Smooth muscle cell (in vitro differentiated cells): ENCODE data around the gene KCTD8. TPM values are rescaled to one million over a fixed set of nuclear protein-coding genes. Genes with fewer than 3 reads are reported as not detected.

Experiments
- DNase-seq: peaks from one replicate; lab custom pipeline; 2025; ENCODE audit not compliant: unreplicated experiment; lab: John Stamatoyannopoulos, UW
- H2AFZ ChIP-seq: fragments of 200-600 bp; sonication (generic); 2 replicates; pipeline ENCODE4 v1.6.0; 2016; ENCODE audit warnings: antibody characterized with exemption, low read depth, mild to moderate bottlenecking
- H3F3A ChIP-seq: fragments of 200-600 bp; sonication (generic); 2 replicates; pipeline ENCODE4 v1.6.0; 2017; ENCODE audit warnings: antibody characterized with exemption, low read depth
- H3K27ac ChIP-seq: fragments of 200-600 bp; sonication (generic); 2 replicates; pipeline ENCODE4 v1.5.1; 2016; ENCODE audit warnings: low read depth, mild to moderate bottlenecking
- H3K27me3 ChIP-seq: fragments of 200-600 bp; sonication (generic); 2 replicates; pipeline ENCODE4 v1.6.1; 2016; ENCODE audit warnings: low read depth, mild to moderate bottlenecking
- H3K36me3 ChIP-seq: fragments of 200-600 bp; sonication (generic); 2 replicates; pipeline ENCODE4 v1.5.1; 2016; ENCODE audit warnings: low read depth
- H3K4me1 ChIP-seq: fragments of 200-600 bp; sonication (generic); 2 replicates; pipeline ENCODE4 v1.5.1; 2016; ENCODE audit warnings: low read depth
- H3K4me2 ChIP-seq: fragments of 200-600 bp; sonication (generic); 2 replicates; pipeline ENCODE4 v1.6.0; 2016; ENCODE audit warnings: mild to moderate bottlenecking
- H3K4me3 ChIP-seq: fragments of 200-600 bp; sonication (generic); 2 replicates; pipeline ENCODE4 v1.5.1; 2016; ENCODE audit warnings: mild to moderate bottlenecking
- H3K79me2 ChIP-seq: fragments of 200-600 bp; sonication (generic); 2 replicates; pipeline ENCODE4 v1.6.0; 2016; ENCODE audit warnings: low read depth, mild to moderate bottlenecking
- H3K9ac ChIP-seq: fragments of 200-600 bp; sonication (generic); 2 replicates; pipeline ENCODE4 v1.6.0; 2016; ENCODE audit warnings: low read depth
- H3K9me3 ChIP-seq: fragments of 200-600 bp; sonication (generic); replicated peaks from 2 replicates; pipeline ENCODE4 v1.5.1; 2016; ENCODE audit warnings: low read depth
- H4K20me1 ChIP-seq: fragments of 200-600 bp; sonication (generic); 2 replicates; pipeline ENCODE4 v1.6.0; 2016; ENCODE audit warnings: low read depth
- CTCF ChIP-seq: fragments of 200-600 bp; sonication (generic); IDR thresholded peaks from 2 replicates; pipeline ENCODE4 v1.5.1; 2017; ENCODE audit warnings: borderline replicate concordance, mild to moderate bottlenecking, antibody characterized with exemption; ENCODE audit not compliant: insufficient read depth, poor library complexity, severe bottlenecking
- WGBS: methylation state at CpG from one replicate; pipeline ENCODE4 v1.1.7; 2016; ENCODE audit warnings: low lambda C conversion rate; 5-methylcytosine and 5-hydroxymethylcytosine counted together
- polyA plus RNA-seq: library from polyadenylated mRNA; unstranded; fragments of >200 nt; fragmentation: Nextera tagmentation; extraction: Ambion mirVana; gene quantifications from 2 replicates; pipeline ENCODE4 v1.2.1, GENCODE V29; 2016
- total RNA-seq: library from RNA; depleted of rRNA; stranded (reverse); fragments of >200 nt; gene quantifications from 2 replicates; pipeline ENCODE4 v1.2.3, GENCODE V29; 2014

The KCTD8 gene
- total and polyA plus RNA-seq, 2 experiments from 2014 or later, result not detected

- Histone ChIP-seq H3K9me3 (no peaks in the 10 kb centered on the region), H3K4me2 (no peak overlapping the region), H3K4me3 (no peak overlapping the region), H3K36me3 (no peaks in the 10 kb centered on the region), H4K20me1 (no peaks in the 10 kb centered on the region), H3K27me3 (no peaks in the 10 kb centered on the region), H3K27ac (no peak overlapping the region), H3F3A (no peaks in the 10 kb centered on the region), H2AFZ (no peak overlapping the region), H3K79me2 (no peaks in the 10 kb centered on the region), H3K9ac (no peak overlapping the region), H3K4me1 (peaks cover 6% of the 10 kb centered on the region)
- WGBS, result 88% methylated on average over 2 of the region's 2 CpGs
- no peak for DNase-seq
- TF ChIP-seq CTCF, result no peak
Measured at GRCh38 chr4:44320833-44321232, 127.8 kb downstream of the KCTD8 start.

GRCh38 chr4:44319129-44319528 is 129.5 kb downstream of the KCTD8 start:
- no peaks in the 10 kb centered on the region for H3K27me3 ChIP-seq
- no peak overlapping the region for H2AFZ ChIP-seq
- no peak for DNase-seq
- 83% methylated on average over 3 of the region's 3 CpGs for WGBS
- H3K4me1 ChIP-seq, result peaks cover 6% of the 10 kb centered on the region
- H3K9ac ChIP-seq, result no peak overlapping the region
- no peaks in the 10 kb centered on the region for H3F3A ChIP-seq
- H3K27ac ChIP-seq, result no peak overlapping the region
- H3K9me3 ChIP-seq, result no peaks in the 10 kb centered on the region
- no peak for TF ChIP-seq CTCF
- H3K4me2 ChIP-seq, result no peak overlapping the region
- no peaks in the 10 kb centered on the region for H3K79me2 ChIP-seq
- no peaks in the 10 kb centered on the region for H3K36me3 ChIP-seq
- H3K4me3 ChIP-seq, result no peak overlapping the region
- no peaks in the 10 kb centered on the region for H4K20me1 ChIP-seq

GRCh38 chr4:44313702-44314101 is 134.9 kb downstream of the KCTD8 start:
- peaks cover under 1% of the 10 kb centered on the region for H3K4me1 ChIP-seq
- H3K79me2 ChIP-seq, result no peaks in the 10 kb centered on the region
- H3F3A ChIP-seq, result no peaks in the 10 kb centered on the region
- 74% methylated on average over 1 of the region's 1 CpG for WGBS
- H3K27me3 ChIP-seq, result no peaks in the 10 kb centered on the region
- TF ChIP-seq CTCF, result no peak
- H3K4me2 ChIP-seq, result no peak overlapping the region
- H3K4me3 ChIP-seq, result no peak overlapping the region
- H3K27ac ChIP-seq, result no peak overlapping the region
- H2AFZ ChIP-seq, result no peak overlapping the region
- H4K20me1 ChIP-seq, result no peaks in the 10 kb centered on the region
- H3K36me3 ChIP-seq, result no peaks in the 10 kb centered on the region
- DNase-seq, result no peak
- H3K9me3 ChIP-seq, result no peaks in the 10 kb centered on the region
- no peak overlapping the region for H3K9ac ChIP-seq

- WGBS, result 64% methylated on average over 1 of the region's 1 CpG
- no peak for DNase-seq
- no peaks in the 10 kb centered on the region for H4K20me1 ChIP-seq
- no peak overlapping the region for H3K4me2 ChIP-seq
- no peak overlapping the region for H3K4me3 ChIP-seq
- no peaks in the 10 kb centered on the region for H3K36me3 ChIP-seq
- no peaks in the 10 kb centered on the region for H3K9me3 ChIP-seq
- H3K9ac ChIP-seq, result no peak overlapping the region
- H2AFZ ChIP-seq, result no peak overlapping the region
- no peak for TF ChIP-seq CTCF
- H3K79me2 ChIP-seq, result no peaks in the 10 kb centered on the region
- no peak overlapping the region for H3K27ac ChIP-seq
- H3K4me1 ChIP-seq, result no peaks in the 10 kb centered on the region
- no peaks in the 10 kb centered on the region for H3F3A ChIP-seq
- no peaks in the 10 kb centered on the region for H3K27me3 ChIP-seq
Measured at GRCh38 chr4:44287505-44287904, 161.1 kb downstream of the KCTD8 start.
